Stomach (tissue), 9 donors: Measurements from ENCODE around the gene ATXN7L2. TPM values are rescaled to one million over a fixed set of nuclear protein-coding genes. Genes with fewer than 3 reads are reported as not detected.
A peak's percentile ranks its signal among the peaks of the same experiment; 100 is the strongest.

Source experiments
- DNase-seq, 2 donors: peaks; one replicate each; pipeline versions ENCODE4 v3.0.0 to v3.0.0-alpha.2; 2013 to 2019
- H3K27ac ChIP-seq, 5 donors: fragments of 200-600 bp in 4 of 5; sonication (generic) in 4 of 5; one replicate each; pipeline ENCODE4 v1.5.1; 2013 to 2019; ENCODE audit warnings: mild to moderate bottlenecking in 1 of 5, moderate library complexity in 1 of 5
- H3K27me3 ChIP-seq, 3 donors: fragments of 200-600 bp; sonication (generic); one replicate each; pipeline ENCODE4 v1.5.1; 2017 to 2019; ENCODE audit warnings: mixed run types in 1 of 3
- H3K36me3 ChIP-seq, 4 donors: fragments of 200-600 bp; sonication (generic); 1 replicate in 3 of 4; 2 replicates in 1 of 4; pipeline ENCODE4 v1.5.1; 2016 to 2019
- H3K4me1 ChIP-seq, 4 donors: fragments of 200-600 bp; sonication (generic); one replicate each; pipeline ENCODE4 v1.5.1; 2016 to 2019
- H3K4me3 ChIP-seq, 4 donors: fragments of 200-600 bp; sonication (generic) in 3 of 4; one replicate each; pipeline ENCODE4 v1.5.1; 2016 to 2019; ENCODE audit warnings: mild to moderate bottlenecking in 1 of 4
- H3K9me3 ChIP-seq, 4 donors: fragments of 200-600 bp; sonication (generic); one replicate each; pipeline ENCODE4 v1.5.1; 2016 to 2019
- EP300 ChIP-seq: sonication (generic); formaldehyde crosslinking; IDR thresholded peaks from one replicate; pipeline ENCODE4 v1.6.1; 2017; ENCODE audit warnings: antibody characterized with exemption
- POLR2A ChIP-seq, 4 donors: fragments of 450-650 bp; IDR thresholded peaks; one replicate each; pipeline ENCODE4 v1.6.1; 2016; ENCODE audit warnings: antibody characterized with exemption in 4 of 4, control low read depth in 2 of 4, mild to moderate bottlenecking in 1 of 4, moderate library complexity in 1 of 4
- POLR2AphosphoS5 ChIP-seq, 3 donors: sonication (generic); formaldehyde crosslinking; IDR thresholded peaks; one replicate each; pipeline ENCODE4 v1.6.1; 2016; ENCODE audit warnings: antibody characterized with exemption in 3 of 3
- WGBS, 5 donors: extraction: QIAGEN DNeasy Blood & Tissue Kit in 3 of 5; methylation state at CpG; one replicate each; pipeline versions ENCODE4 v1.1.5 to v1.1.7; 2013 to 2018; 5-methylcytosine and 5-hydroxymethylcytosine counted together
- intact Hi-C: fragments of 100-400 bp; cut with DNase I; formaldehyde crosslinking; loops from one replicate; pipeline ENCODE4 v1.15.1; 2023; ENCODE audit warnings: low total_unique reads
- polyA plus RNA-seq, 3 donors: library from polyadenylated mRNA; stranded (reverse); fragments of 200-250 nt; gene quantifications; one replicate each; pipeline ENCODE4 v1.2.3, GENCODE V29; 2013
- total RNA-seq, 5 donors: library from RNA; depleted of rRNA; stranded (reverse); fragments of >200 nt; gene quantifications; one replicate each; pipeline versions ENCODE4 v1.1.0 to v1.2.3, GENCODE V29; 2014 to 2016
- TF ChIP-seq, protein P1 (sequence below), 7 experiments: fragments of 450-650 bp in 4 of 7; fragments of 200-600 bp in 3 of 7; sonication (generic) in 3 of 7; IDR thresholded peaks; one replicate each; pipeline ENCODE4 v1.5.1; 2016 to 2019; ENCODE audit warnings: antibody characterized with exemption in 7 of 7, control low read depth in 2 of 7, mild to moderate bottlenecking in 1 of 7
- donor health status: healthy with polysubstance abuse.
- donor health status: Bipolar disorder and iron deficiency.
- donor health status: healthy.

Gene ATXN7L2
- total and polyA plus RNA-seq, 8 donors = 0.29 to 6.3 (median 4.0) TPM; not detected in 1

DNA sequence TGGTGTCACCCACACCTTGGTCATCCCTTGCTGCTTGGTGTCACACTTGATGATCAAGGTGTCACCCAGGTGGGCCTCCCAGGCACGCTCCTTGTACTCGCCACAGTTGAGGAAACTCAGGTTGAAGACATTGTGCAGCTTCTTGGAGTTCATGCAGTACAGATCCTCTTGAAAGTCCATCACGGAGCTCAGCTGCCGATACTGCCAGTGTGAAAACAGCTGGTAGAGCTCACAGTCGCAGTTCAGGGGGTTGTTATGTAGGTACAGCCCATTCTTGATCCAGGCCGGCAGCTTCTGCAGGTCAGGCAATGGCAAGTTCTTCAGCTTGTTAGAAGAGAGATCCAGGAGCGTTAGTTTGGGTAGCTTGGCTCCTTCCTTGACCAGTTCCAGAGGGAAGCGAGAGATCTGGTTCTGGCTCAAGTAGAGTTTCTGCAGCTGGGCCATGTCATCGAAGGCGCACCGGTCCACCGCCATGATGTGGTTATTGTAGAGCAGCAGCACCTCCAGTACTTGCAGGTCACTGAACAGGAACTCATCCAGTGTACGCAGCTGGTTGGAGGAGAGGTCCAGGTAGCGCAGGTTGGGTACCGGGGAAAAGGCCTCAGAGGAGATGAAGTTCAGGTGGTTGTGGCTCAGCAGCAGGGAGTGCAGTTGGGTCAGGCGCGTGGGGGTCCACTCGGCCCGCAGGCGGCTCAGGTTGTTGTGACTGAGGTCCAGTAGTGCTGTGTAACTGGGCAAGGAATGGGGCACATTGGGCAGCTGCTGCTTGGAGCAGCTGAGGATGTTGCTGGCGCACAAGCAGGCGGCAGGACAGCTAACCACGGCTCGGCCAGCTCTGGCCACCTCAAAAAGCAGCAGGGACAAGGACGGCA is 24.5 kb downstream of the ATXN7L2 start:
- 89 to 94% (median 91%) methylated on average over 25 of the region's 25 CpGs for WGBS, 5 donors
- H3K4me3 ChIP-seq = peak overlapping the region in 3 of 4 donors; percentile 74 to 90 (median 80)
- H3K9me3 ChIP-seq = no peaks in the 10 kb centered on the region
- intact Hi-C loops = no loop called here
- peaks cover 22 to 55% (median 30%) of the 10 kb centered on the region in 4 donors for H3K4me1 ChIP-seq
- TF ChIP-seq, protein P1, sequence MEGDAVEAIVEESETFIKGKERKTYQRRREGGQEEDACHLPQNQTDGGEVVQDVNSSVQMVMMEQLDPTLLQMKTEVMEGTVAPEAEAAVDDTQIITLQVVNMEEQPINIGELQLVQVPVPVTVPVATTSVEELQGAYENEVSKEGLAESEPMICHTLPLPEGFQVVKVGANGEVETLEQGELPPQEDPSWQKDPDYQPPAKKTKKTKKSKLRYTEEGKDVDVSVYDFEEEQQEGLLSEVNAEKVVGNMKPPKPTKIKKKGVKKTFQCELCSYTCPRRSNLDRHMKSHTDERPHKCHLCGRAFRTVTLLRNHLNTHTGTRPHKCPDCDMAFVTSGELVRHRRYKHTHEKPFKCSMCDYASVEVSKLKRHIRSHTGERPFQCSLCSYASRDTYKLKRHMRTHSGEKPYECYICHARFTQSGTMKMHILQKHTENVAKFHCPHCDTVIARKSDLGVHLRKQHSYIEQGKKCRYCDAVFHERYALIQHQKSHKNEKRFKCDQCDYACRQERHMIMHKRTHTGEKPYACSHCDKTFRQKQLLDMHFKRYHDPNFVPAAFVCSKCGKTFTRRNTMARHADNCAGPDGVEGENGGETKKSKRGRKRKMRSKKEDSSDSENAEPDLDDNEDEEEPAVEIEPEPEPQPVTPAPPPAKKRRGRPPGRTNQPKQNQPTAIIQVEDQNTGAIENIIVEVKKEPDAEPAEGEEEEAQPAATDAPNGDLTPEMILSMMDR (IDR thresholded peaks at IDR 0.05) = no peak
- TF ChIP-seq EP300 (no peak), POLR2A (IDR thresholded peaks at IDR 0.05) (no peak), POLR2AphosphoS5 (IDR thresholded peaks at IDR 0.05) (no peak)
- no peak for DNase-seq
- peak overlapping the region in 1 of 5 donors; percentile 69 for H3K27ac ChIP-seq
- peaks cover 0 to 11% (median 0%) of the 10 kb centered on the region in 4 donors for H3K36me3 ChIP-seq
- H3K27me3 ChIP-seq = no peaks in the 10 kb centered on the region

DNA sequence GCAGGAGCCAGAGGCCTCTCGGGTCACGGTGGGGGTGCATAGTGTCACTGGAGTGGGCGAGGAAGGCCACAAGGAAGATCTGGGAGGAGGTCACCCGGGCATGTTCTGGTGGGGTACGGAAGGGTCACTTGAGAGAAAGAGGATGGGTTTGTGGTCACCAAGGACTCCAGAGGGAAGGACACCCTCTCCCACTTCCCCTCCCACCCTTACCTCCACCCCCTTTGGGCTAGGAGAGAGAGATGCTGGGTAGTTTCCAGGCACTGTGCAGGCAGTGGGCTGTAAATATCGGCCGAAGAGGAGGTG is 25.1 kb downstream of the ATXN7L2 start:
- no peaks in the 10 kb centered on the region for H3K9me3 ChIP-seq
- 52 to 68% (median 66%) methylated on average over 7 of the region's 7 CpGs for WGBS, 5 donors
- no peaks in the 10 kb centered on the region for H3K27me3 ChIP-seq
- H3K27ac ChIP-seq = peak overlapping the region in 3 of 5 donors; percentile 20 to 69 (median 33)
- peaks cover 20 to 52% (median 27%) of the 10 kb centered on the region in 4 donors for H3K4me1 ChIP-seq
- intact Hi-C loops = no loop called here
- no peak for TF ChIP-seq POLR2A (IDR thresholded peaks at IDR 0.05)
- TF ChIP-seq EP300 = no peak
- TF ChIP-seq, protein P1 (IDR thresholded peaks at IDR 0.05) = no peak
- no peak for TF ChIP-seq POLR2AphosphoS5 (IDR thresholded peaks at IDR 0.05)
- peaks cover 0 to 11% (median 0%) of the 10 kb centered on the region in 4 donors for H3K36me3 ChIP-seq
- DNase-seq = no peak
- H3K4me3 ChIP-seq = peak overlapping the region; percentile 74 to 90 (median 83)

- Histone ChIP-seq H3K27ac (peak within 1 kb of the TSS; percentile 20 to 69 (median 34)), H3K4me3 (peak within 1 kb of the TSS; percentile 74 to 90 (median 83)), H3K36me3 (peaks cover 0 to 11% (median 0%) of the 10 kb centered on the region in 4 donors), H3K9me3 (no peaks in the 10 kb centered on the region), H3K4me1 (peaks cover 14 to 46% (median 22%) of the 10 kb centered on the region in 4 donors), H3K27me3 (no peaks in the 10 kb centered on the region)
- peak; percentile 62 to 92 for DNase-seq
- intact Hi-C loops = no loop called here
- TF ChIP-seq POLR2A (IDR thresholded peaks at IDR 0.05) = no peak
- no peak for TF ChIP-seq POLR2AphosphoS5 (IDR thresholded peaks at IDR 0.05)
- TF ChIP-seq, protein P1 (IDR thresholded peaks at IDR 0.05) = no peak
- TF ChIP-seq EP300 = no peak
- WGBS, 5 donors = 0 to 3% (median 1%) methylated on average over 25 to 100 of the region's 100 CpGs
Observed at GRCh38 chr1:109509176-109510134, 25.8 kb downstream of the ATXN7L2 start, which contains the start of gene AMIGO1. TSS of gene AMIGO1 (minus strand) at chr1:109509727. CDS start at chr1:109508912, 815 bp downstream.
